ENCODE results near the gene ZNF554. TPM values are rescaled to one million over a fixed set of nuclear protein-coding genes. Genes with fewer than 3 reads are reported as not detected.

The ZNF554 gene
- total RNA-seq, 1 experiment from 2014 or later, result 5.9 TPM

DNA sequence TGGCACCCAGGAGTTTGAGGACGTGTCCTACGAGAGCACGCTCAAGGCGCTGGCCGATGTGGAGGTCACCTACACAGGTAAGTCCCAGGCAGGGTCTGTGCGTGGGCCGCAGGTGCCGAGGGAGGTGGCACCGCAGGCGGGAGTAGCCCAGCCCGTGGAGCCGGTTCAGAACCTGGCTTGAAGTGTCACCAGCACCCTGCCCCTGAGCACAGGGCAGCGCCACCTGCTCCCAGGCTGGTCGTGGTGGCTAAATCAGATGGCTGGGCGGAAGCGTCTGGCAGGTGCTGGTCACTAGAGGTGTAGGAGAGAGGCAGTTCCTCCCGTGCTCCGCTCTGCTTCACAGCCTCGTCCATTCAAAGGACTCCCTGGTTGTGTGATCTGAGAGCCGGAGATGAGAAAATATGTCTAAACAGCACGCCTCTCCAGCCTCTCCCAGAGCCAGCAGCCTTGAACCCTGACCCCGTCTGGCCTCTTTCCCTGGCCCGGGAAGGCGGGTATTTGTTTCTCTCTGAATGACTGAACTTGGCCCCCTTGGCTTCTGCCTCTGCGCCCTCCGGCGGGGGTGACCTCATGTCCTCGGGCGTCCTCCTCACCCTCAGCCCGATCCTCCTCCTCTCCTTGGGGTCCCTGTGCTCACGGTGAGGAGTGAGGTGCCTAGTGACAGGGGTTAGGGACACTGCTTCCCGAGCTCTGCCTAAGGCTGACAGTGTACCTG, 29.0 kb upstream of the ZNF554 start:
- WGBS (ENCODE audit: extremely low coverage, insufficient read length, low lambda C conversion rate), result no CpG with 5 or more reads among the region's 32 CpGs

More for the DNA sequence above, 29.0 kb upstream of the ZNF554 start:
- no peak overlapping the region for H4K5ac ChIP-seq (ENCODE audit: insufficient read length, low read depth, low read length)
- H4K8ac ChIP-seq (replicated peaks; ENCODE audit: insufficient read length, low read depth, low read length), result no peak overlapping the region
- no peak overlapping the region for H3K56ac ChIP-seq (ENCODE audit: insufficient read length, low read depth, low read length)
- no peaks in the 10 kb centered on the region for H3K27me3 Mint-ChIP-seq (ENCODE audit: low read depth)
- H3K9ac ChIP-seq (ENCODE audit: extremely low read depth, insufficient read length, low read length), result no peak overlapping the region
- H2BK15ac ChIP-seq (ENCODE audit: low read depth, low read length), result no peak overlapping the region
- H2BK120ac ChIP-seq (ENCODE audit: low read depth, low read length, poor library complexity, severe bottlenecking), result no peak overlapping the region
- no peak overlapping the region for H3K4me3 Mint-ChIP-seq
- no peak overlapping the region for H4K91ac ChIP-seq (ENCODE audit: insufficient read length, low read depth, low read length)
- no peaks in the 10 kb centered on the region for H3K4me1 ChIP-seq (ENCODE audit: insufficient read depth, low read length)
- H3K23me2 ChIP-seq (ENCODE audit: insufficient read length, low read depth, low read length, poor library complexity, severe bottlenecking), result peaks cover 6% of the 10 kb centered on the region
- H3K4me2 ChIP-seq (ENCODE audit: insufficient read depth, insufficient read length, low read length), result no peak overlapping the region
- H3K27ac ChIP-seq (ENCODE audit: insufficient read length, low read depth, low read length), result no peak overlapping the region
- TF ChIP-seq CTCF (conservative IDR thresholded peaks at IDR 0.05), result no peak
- H3K4me1 Mint-ChIP-seq, result peaks cover 4 to 13% of the 10 kb centered on the region in 2 experiments; a peak in 3 of 4 replicates
- no peak overlapping the region for H2AK5ac ChIP-seq (ENCODE audit: insufficient read length, low read length)
- peaks cover 36 to 77% (median 70%) of the 10 kb centered on the region in 3 experiments for H3K36me3 Mint-ChIP-seq (ENCODE audit: insufficient read depth in 1 of 3, low read depth in 3 of 3)
- DNase-seq, result no peak
- no peak overlapping the region for H2BK20ac ChIP-seq (ENCODE audit: low read depth, low read length, poor library complexity, severe bottlenecking)
- no peak overlapping the region for H3T11ph ChIP-seq (ENCODE audit: low read length)
- H3K27me3 ChIP-seq (ENCODE audit: insufficient read depth, low read length), result no peaks in the 10 kb centered on the region
- H3K9me3 Mint-ChIP-seq, result no peaks in the 10 kb centered on the region
- H3K9me3 ChIP-seq (ENCODE audit: control insufficient read depth, low read depth, low read length), result no peaks in the 10 kb centered on the region
- no peak overlapping the region for H2BK12ac ChIP-seq (ENCODE audit: insufficient read length, low read depth, low read length)
- no peak overlapping the region; a peak in 1 of 7 replicates for H3K27ac Mint-ChIP-seq
- H2BK5ac ChIP-seq (ENCODE audit: insufficient read length, low read length), result no peak overlapping the region
- no peak overlapping the region for H2AFZ ChIP-seq (ENCODE audit: low read length)
- no peak overlapping the region for H3K14ac ChIP-seq (ENCODE audit: insufficient read depth, low read length)
- H3K79me2 ChIP-seq (ENCODE audit: insufficient read depth, low read length), result peaks cover 13% of the 10 kb centered on the region; the same call in 1 of the 2 replicates
- H3K23ac ChIP-seq (ENCODE audit: insufficient read length, low read depth, low read length), result no peak overlapping the region
- H3K79me1 ChIP-seq (ENCODE audit: insufficient read depth, low read depth, low read length, poor library complexity, severe bottlenecking), result peaks cover 9% of the 10 kb centered on the region
- H3K4ac ChIP-seq (ENCODE audit: low read depth, low read length), result no peak overlapping the region
- no peak overlapping the region for H3K18ac ChIP-seq (ENCODE audit: insufficient read length, low read depth, low read length)
- H4K20me1 ChIP-seq (ENCODE audit: control insufficient read depth, insufficient read depth, insufficient read length), result no peaks in the 10 kb centered on the region
